ENCODE results near the gene REG4. TPM values are rescaled to one million over a fixed set of nuclear protein-coding genes. Genes with fewer than 3 reads are reported as not detected.

The REG4 gene
- total and polyA plus RNA-seq, 4 donors = 0.08 TPM; not detected in 3

GRCh38 chr1:119772298-119772697 lies 39.0 kb downstream of the REG4 start:
- Histone ChIP-seq H3K4me1 (ENCODE audit: control insufficient read depth in 5 of 5, insufficient read depth in 5 of 5, low read length in 5 of 5) (peaks cover 2 to 46% (median 22%) of the 10 kb centered on the region in 5 donors), H3K9ac (ENCODE audit: insufficient read depth in 1 of 2, low read length in 2 of 2) (no peak overlapping the region), H3K36me3 (ENCODE audit: control insufficient read depth in 4 of 4, insufficient read depth in 4 of 4, low read length in 4 of 4) (no peaks in the 10 kb centered on the region), H3K4me3 (no peak overlapping the region), H3K27ac (ENCODE audit: low read depth in 1 of 2, low read length in 1 of 2) (no peak overlapping the region), H3K9me3 (ENCODE audit: control insufficient read depth in 4 of 4, insufficient read depth in 3 of 4, low read length in 3 of 4) (no peaks in the 10 kb centered on the region), H3K27me3 (ENCODE audit: control insufficient read depth in 3 of 3, insufficient read depth in 3 of 3, low read length in 2 of 3) (no peaks in the 10 kb centered on the region)
- ATAC-seq (ENCODE audit: insufficient read depth, low FRiP score) (no peak), DNase-seq (no peak)
- TF ChIP-seq CTCF (IDR thresholded peaks at IDR 0.05; ENCODE audit: control extremely low read depth, extremely low read depth) = no peak
- WGBS, 2 donors = 97 to 100% methylated on average over 2 of the region's 2 CpGs

DNA sequence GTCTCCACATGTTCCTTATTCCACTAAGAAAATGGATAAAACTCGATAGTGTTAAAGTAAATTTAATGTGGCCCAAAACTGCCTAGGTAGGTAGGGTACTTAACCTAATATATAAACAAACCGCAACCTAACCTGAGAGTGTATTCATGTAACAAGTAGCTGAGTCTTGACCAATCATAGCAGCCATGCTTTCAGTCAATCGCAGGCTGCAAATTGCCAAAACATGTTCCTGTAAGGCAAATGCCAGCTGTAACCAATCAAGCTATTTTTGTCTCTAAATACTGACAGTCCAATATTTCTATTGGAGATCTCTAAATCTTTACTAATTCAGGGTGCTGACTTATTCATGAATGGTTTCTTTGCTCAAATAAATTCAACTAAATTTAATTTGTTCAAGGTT lies 39.5 kb downstream of the REG4 start:
- no peaks in the 10 kb centered on the region for H3K27me3 ChIP-seq (ENCODE audit: control insufficient read depth in 3 of 3, insufficient read depth in 3 of 3, low read length in 2 of 3)
- no peak for ATAC-seq (ENCODE audit: insufficient read depth, low FRiP score)
- no peaks in the 10 kb centered on the region for H3K36me3 ChIP-seq (ENCODE audit: control insufficient read depth in 4 of 4, insufficient read depth in 4 of 4, low read length in 4 of 4)
- no peak overlapping the region for H3K27ac ChIP-seq (ENCODE audit: low read depth in 1 of 2, low read length in 1 of 2)
- DNase-seq = peak in 2 of 3 donors; percentile 47 to 69
- H3K4me3 ChIP-seq = no peak overlapping the region
- no peak for TF ChIP-seq CTCF (IDR thresholded peaks at IDR 0.05; ENCODE audit: control extremely low read depth, extremely low read depth)
- WGBS, 2 donors = 61 to 82% methylated on average over 3 of the region's 3 CpGs
- H3K4me1 ChIP-seq (ENCODE audit: control insufficient read depth in 5 of 5, insufficient read depth in 5 of 5, low read length in 5 of 5) = peaks cover 2 to 50% (median 24%) of the 10 kb centered on the region in 5 donors
- no peak overlapping the region for H3K9ac ChIP-seq (ENCODE audit: insufficient read depth in 1 of 2, low read length in 2 of 2)
- no peaks in the 10 kb centered on the region for H3K9me3 ChIP-seq (ENCODE audit: control insufficient read depth in 4 of 4, insufficient read depth in 3 of 4, low read length in 3 of 4)

- Histone ChIP-seq H3K4me3 (no peak overlapping the region), H3K4me1 (ENCODE audit: control insufficient read depth in 5 of 5, insufficient read depth in 5 of 5, low read length in 5 of 5) (peaks cover 2 to 56% (median 24%) of the 10 kb centered on the region in 5 donors), H3K9me3 (ENCODE audit: control insufficient read depth in 4 of 4, insufficient read depth in 3 of 4, low read length in 3 of 4) (no peaks in the 10 kb centered on the region), H3K36me3 (ENCODE audit: control insufficient read depth in 4 of 4, insufficient read depth in 4 of 4, low read length in 4 of 4) (no peaks in the 10 kb centered on the region), H3K9ac (ENCODE audit: insufficient read depth in 1 of 2, low read length in 2 of 2) (no peak overlapping the region), H3K27me3 (ENCODE audit: control insufficient read depth in 3 of 3, insufficient read depth in 3 of 3, low read length in 2 of 3) (no peaks in the 10 kb centered on the region), H3K27ac (ENCODE audit: low read depth in 1 of 2, low read length in 1 of 2) (no peak overlapping the region)
- ATAC-seq (ENCODE audit: insufficient read depth, low FRiP score) (no peak), DNase-seq (peak; percentile 69 to 87 (median 83))
- TF ChIP-seq CTCF (IDR thresholded peaks at IDR 0.05; ENCODE audit: control extremely low read depth, extremely low read depth) = no peak
- 40 to 41% methylated on average over 2 of the region's 2 CpGs for WGBS, 2 donors
Observed at GRCh38 chr1:119771016-119771415, 40.2 kb downstream of the REG4 start.

DNA sequence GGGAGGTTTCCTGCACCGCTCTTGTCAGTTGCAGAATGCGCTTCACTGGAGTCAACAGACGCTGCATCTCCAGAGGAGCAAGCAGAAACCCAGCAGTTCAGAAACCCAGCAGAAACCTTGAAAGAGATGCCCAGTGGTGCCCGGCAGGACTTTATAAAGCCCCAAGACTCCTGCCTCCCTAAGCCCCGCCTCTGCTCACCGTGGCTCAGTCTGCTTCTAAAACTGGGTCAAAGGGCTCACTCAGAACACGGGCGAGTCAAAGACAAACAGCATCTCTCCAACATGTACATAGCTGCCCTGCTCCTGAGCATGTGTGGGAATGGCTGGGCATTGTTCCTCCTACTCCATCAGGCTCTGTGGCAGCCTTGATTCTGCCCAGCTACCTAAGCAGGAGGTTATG lies 42.5 kb downstream of the REG4 start, which contains the start of gene HMGCS2:
Gene HMGCS2 (minus strand): TSS at position 128 of the 400 bp plus-strand sequence. CDS start 61 bp downstream, at position 67.
- Histone ChIP-seq H3K27me3 (ENCODE audit: control insufficient read depth in 3 of 3, insufficient read depth in 3 of 3, low read length in 2 of 3) (no peaks in the 10 kb centered on the region), H3K4me3 (no peak within 1 kb of the TSS), H3K9me3 (ENCODE audit: control insufficient read depth in 4 of 4, insufficient read depth in 3 of 4, low read length in 3 of 4) (peaks cover 0 to 4% (median 0%) of the 10 kb centered on the region in 4 donors), H3K36me3 (ENCODE audit: control insufficient read depth in 4 of 4, insufficient read depth in 4 of 4, low read length in 4 of 4) (no peaks in the 10 kb centered on the region), H3K4me1 (ENCODE audit: control insufficient read depth in 5 of 5, insufficient read depth in 5 of 5, low read length in 5 of 5) (peaks cover 2 to 45% (median 24%) of the 10 kb centered on the region in 5 donors), H3K27ac (ENCODE audit: low read depth in 1 of 2, low read length in 1 of 2) (no peak within 1 kb of the TSS), H3K9ac (ENCODE audit: insufficient read depth in 1 of 2, low read length in 2 of 2) (no peak within 1 kb of the TSS)
- ATAC-seq (ENCODE audit: insufficient read depth, low FRiP score) (no peak), DNase-seq (no peak)
- 66 to 76% methylated on average over 8 of the region's 8 CpGs for WGBS, 2 donors
- no peak for TF ChIP-seq CTCF (IDR thresholded peaks at IDR 0.05; ENCODE audit: control extremely low read depth, extremely low read depth)

Measured in lung (tissue), 12 donors.